Liver (tissue), 3 donors: ENCODE results near the gene TP73.

Experiments used
- EGR1 ChIP-seq, 2 donors: IDR thresholded peaks; 2 replicates each; pipeline ENCODE4 v1.6.1; 2016 to 2018; ENCODE audit warnings: antibody characterized with exemption in 2 of 2, low read depth in 2 of 2
- HNF4A ChIP-seq, 2 donors: conservative IDR thresholded peaks; 2 replicates each; pipeline ENCODE4 v1.6.1; 2016; ENCODE audit warnings: antibody characterized with exemption in 2 of 2, mild to moderate bottlenecking in 2 of 2
- JUND ChIP-seq, 2 donors: IDR thresholded peaks; 2 replicates each; pipeline ENCODE4 v1.6.1; 2016; ENCODE audit warnings: antibody characterized with exemption in 2 of 2
- RAD21 ChIP-seq, 2 donors: IDR thresholded peaks; 2 replicates each; pipeline ENCODE4 v1.6.1; 2016; ENCODE audit warnings: antibody characterized with exemption in 2 of 2, mild to moderate bottlenecking in 2 of 2
- RXRA ChIP-seq, 2 donors: IDR thresholded peaks; 2 replicates each; pipeline ENCODE4 v1.6.1; 2017 to 2018; ENCODE audit warnings: antibody characterized with exemption in 2 of 2, mild to moderate bottlenecking in 1 of 2
- TAF1 ChIP-seq: conservative IDR thresholded peaks from 2 replicates; pipeline ENCODE4 v1.6.1; 2016; ENCODE audit warnings: antibody characterized with exemption, mild to moderate bottlenecking
- YY1 ChIP-seq: IDR thresholded peaks from 2 replicates; pipeline ENCODE4 v1.6.1; 2016; ENCODE audit warnings: antibody characterized with exemption, mild to moderate bottlenecking
- TF ChIP-seq, protein P1 (sequence below): IDR thresholded peaks from 2 replicates; pipeline ENCODE4 v1.6.1; 2016; ENCODE audit warnings: antibody characterized with exemption, mild to moderate bottlenecking
- TF ChIP-seq, protein P2 (sequence below): fragments of 150-350 bp; IDR thresholded peaks from 2 replicates; pipeline ENCODE4 v1.5.1; 2017; ENCODE audit warnings: improper control_type of control experiment, low read depth, low read length; ENCODE audit not compliant: missing input control
- TF ChIP-seq, protein P3 (sequence below): IDR thresholded peaks from 2 replicates; pipeline ENCODE4 v1.6.1; 2016; ENCODE audit warnings: antibody characterized with exemption
- TF ChIP-seq, protein P4 (sequence below): IDR thresholded peaks from 2 replicates; pipeline ENCODE4 v1.6.1; 2016; ENCODE audit warnings: antibody characterized with exemption
- TF ChIP-seq, protein P5 (sequence below): IDR thresholded peaks from 2 replicates; pipeline ENCODE4 v1.6.1; 2016; ENCODE audit warnings: antibody characterized with exemption
- donor health status: healthy.
- donor health status: healthy.

DNA sequence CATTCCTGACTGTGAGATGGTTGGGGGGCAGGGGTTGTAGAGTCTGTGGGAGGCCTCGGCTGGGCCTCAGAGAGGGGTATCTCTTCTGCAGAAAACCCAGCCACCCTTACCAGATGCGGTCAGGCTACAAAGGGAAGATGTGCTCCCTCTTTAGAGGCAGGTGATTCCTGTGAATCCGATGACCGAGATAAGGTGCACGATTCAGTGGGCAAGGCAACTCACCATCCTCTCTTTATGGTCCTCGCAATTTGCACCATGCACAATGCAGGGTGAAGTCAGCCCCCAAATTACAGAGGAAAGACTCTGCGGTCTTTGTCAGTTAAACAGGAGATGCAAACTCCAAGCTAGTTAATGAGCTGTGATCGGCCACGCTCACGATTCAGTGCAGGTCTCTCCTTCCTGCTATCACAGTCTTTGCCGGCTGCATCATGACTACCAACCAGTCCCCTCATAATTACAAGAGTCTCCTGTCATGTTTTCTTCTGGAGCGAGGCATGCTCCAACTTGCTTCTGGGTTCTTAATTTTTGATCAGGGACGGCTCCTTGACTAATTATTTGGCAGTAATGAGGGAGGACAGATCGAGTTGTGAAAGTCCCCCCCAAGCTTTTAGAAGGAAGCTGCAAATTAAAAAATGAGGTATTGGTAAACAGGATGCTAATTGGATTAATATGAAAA is 12.5 kb downstream of the TP73 start:
- TF ChIP-seq, protein P1, sequence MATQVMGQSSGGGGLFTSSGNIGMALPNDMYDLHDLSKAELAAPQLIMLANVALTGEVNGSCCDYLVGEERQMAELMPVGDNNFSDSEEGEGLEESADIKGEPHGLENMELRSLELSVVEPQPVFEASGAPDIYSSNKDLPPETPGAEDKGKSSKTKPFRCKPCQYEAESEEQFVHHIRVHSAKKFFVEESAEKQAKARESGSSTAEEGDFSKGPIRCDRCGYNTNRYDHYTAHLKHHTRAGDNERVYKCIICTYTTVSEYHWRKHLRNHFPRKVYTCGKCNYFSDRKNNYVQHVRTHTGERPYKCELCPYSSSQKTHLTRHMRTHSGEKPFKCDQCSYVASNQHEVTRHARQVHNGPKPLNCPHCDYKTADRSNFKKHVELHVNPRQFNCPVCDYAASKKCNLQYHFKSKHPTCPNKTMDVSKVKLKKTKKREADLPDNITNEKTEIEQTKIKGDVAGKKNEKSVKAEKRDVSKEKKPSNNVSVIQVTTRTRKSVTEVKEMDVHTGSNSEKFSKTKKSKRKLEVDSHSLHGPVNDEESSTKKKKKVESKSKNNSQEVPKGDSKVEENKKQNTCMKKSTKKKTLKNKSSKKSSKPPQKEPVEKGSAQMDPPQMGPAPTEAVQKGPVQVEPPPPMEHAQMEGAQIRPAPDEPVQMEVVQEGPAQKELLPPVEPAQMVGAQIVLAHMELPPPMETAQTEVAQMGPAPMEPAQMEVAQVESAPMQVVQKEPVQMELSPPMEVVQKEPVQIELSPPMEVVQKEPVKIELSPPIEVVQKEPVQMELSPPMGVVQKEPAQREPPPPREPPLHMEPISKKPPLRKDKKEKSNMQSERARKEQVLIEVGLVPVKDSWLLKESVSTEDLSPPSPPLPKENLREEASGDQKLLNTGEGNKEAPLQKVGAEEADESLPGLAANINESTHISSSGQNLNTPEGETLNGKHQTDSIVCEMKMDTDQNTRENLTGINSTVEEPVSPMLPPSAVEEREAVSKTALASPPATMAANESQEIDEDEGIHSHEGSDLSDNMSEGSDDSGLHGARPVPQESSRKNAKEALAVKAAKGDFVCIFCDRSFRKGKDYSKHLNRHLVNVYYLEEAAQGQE = no peak
- TF ChIP-seq, protein P2, sequence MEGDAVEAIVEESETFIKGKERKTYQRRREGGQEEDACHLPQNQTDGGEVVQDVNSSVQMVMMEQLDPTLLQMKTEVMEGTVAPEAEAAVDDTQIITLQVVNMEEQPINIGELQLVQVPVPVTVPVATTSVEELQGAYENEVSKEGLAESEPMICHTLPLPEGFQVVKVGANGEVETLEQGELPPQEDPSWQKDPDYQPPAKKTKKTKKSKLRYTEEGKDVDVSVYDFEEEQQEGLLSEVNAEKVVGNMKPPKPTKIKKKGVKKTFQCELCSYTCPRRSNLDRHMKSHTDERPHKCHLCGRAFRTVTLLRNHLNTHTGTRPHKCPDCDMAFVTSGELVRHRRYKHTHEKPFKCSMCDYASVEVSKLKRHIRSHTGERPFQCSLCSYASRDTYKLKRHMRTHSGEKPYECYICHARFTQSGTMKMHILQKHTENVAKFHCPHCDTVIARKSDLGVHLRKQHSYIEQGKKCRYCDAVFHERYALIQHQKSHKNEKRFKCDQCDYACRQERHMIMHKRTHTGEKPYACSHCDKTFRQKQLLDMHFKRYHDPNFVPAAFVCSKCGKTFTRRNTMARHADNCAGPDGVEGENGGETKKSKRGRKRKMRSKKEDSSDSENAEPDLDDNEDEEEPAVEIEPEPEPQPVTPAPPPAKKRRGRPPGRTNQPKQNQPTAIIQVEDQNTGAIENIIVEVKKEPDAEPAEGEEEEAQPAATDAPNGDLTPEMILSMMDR = no peak
- TF ChIP-seq RAD21 (IDR thresholded peaks at IDR 0.05) (no peak), YY1 (no peak), TAF1 (no peak), EGR1 (IDR thresholded peaks at IDR 0.05; ENCODE audit: low read depth in 2 of 2) (no peak), RXRA (IDR thresholded peaks at IDR 0.05) (no peak), JUND (IDR thresholded peaks at IDR 0.05) (no peak), HNF4A (conservative IDR thresholded peaks at IDR 0.05) (no peak)
- TF ChIP-seq, protein P3, sequence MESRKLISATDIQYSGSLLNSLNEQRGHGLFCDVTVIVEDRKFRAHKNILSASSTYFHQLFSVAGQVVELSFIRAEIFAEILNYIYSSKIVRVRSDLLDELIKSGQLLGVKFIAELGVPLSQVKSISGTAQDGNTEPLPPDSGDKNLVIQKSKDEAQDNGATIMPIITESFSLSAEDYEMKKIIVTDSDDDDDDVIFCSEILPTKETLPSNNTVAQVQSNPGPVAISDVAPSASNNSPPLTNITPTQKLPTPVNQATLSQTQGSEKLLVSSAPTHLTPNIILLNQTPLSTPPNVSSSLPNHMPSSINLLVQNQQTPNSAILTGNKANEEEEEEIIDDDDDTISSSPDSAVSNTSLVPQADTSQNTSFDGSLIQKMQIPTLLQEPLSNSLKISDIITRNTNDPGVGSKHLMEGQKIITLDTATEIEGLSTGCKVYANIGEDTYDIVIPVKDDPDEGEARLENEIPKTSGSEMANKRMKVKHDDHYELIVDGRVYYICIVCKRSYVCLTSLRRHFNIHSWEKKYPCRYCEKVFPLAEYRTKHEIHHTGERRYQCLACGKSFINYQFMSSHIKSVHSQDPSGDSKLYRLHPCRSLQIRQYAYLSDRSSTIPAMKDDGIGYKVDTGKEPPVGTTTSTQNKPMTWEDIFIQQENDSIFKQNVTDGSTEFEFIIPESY = no peak
- TF ChIP-seq, protein P4, sequence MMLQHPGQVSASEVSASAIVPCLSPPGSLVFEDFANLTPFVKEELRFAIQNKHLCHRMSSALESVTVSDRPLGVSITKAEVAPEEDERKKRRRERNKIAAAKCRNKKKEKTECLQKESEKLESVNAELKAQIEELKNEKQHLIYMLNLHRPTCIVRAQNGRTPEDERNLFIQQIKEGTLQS = no peak
- TF ChIP-seq, protein P5, sequence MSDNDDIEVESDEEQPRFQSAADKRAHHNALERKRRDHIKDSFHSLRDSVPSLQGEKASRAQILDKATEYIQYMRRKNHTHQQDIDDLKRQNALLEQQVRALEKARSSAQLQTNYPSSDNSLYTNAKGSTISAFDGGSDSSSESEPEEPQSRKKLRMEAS = no peak
